Naive thymus-derived CD4-positive, alpha-beta T cell (primary cell): ENCODE measurements around the gene PSENEN. TPM values are rescaled to one million over a fixed set of nuclear protein-coding genes. Genes with fewer than 3 reads are reported as not detected.

ENCODE experiments used
- ATAC-seq: fragments of 150-1000 bp; cut with Tn5 transposase; 2 replicates; pipeline ENCODE4 v1.10.0; 2021; ENCODE audit warnings: mild to moderate bottlenecking, moderate library complexity
- CTCF ChIA-PET: fragments of 350-600 bp; sonication (Branson Sonifier 250); formaldehyde crosslinking; loops from one replicate; lab custom pipeline; 2021; ENCODE audit warnings: antibody characterized with exemption; lab: Charles Lee
- POLR2A ChIA-PET: fragments of 350-600 bp; sonication (Branson Sonifier 250); formaldehyde crosslinking; loops from one replicate; lab custom pipeline; 2021; ENCODE audit warnings: antibody characterized with exemption, inconsistent platforms; lab: Charles Lee
- DNase-seq, 9 donors: peaks; one replicate each; pipeline versions ENCODE4 v3.0.0 to v3.0.0-alpha.2; 2020 to 2022; ENCODE audit warnings: mixed read lengths in 1 of 9
- H3K27ac ChIP-seq: one replicate; pipeline ENCODE4 v1.7.0; 2013; ENCODE audit warnings: mild to moderate bottlenecking, low read depth, low read length, moderate library complexity
- H3K27me3 ChIP-seq, 2 donors: one replicate each; pipeline ENCODE4 v1.7.0; 2013; ENCODE audit warnings: low read length in 2 of 2, mild to moderate bottlenecking in 2 of 2, moderate library complexity in 2 of 2; ENCODE audit not compliant: control insufficient read depth in 2 of 2, insufficient read depth in 2 of 2
- H3K36me3 ChIP-seq, 3 experiments: 1 replicate in 2 of 3; 2 replicates in 1 of 3; pipeline ENCODE4 v1.7.0; 2013; ENCODE audit warnings: low read length in 3 of 3, mild to moderate bottlenecking in 3 of 3, moderate library complexity in 1 of 3; ENCODE audit not compliant: insufficient read depth in 3 of 3, control insufficient read depth in 2 of 3
- H3K4me1 ChIP-seq, 2 donors: one replicate each; pipeline ENCODE4 v1.7.0; 2013; ENCODE audit warnings: low read length in 2 of 2, mild to moderate bottlenecking in 2 of 2, moderate library complexity in 1 of 2; ENCODE audit not compliant: control insufficient read depth in 2 of 2, insufficient read depth in 2 of 2
- H3K4me3 ChIP-seq: 2 replicates; pipeline ENCODE4 v1.7.0; 2013; ENCODE audit warnings: mild to moderate bottlenecking, low read length
- H3K9me3 ChIP-seq, 3 experiments: 1 replicate in 2 of 3; 2 replicates in 1 of 3; pipeline ENCODE4 v1.7.0; 2013; ENCODE audit warnings: low read length in 3 of 3; ENCODE audit not compliant: control insufficient read depth in 2 of 3
- H3K27ac Mint-ChIP-seq, 9 donors: one replicate each; pipeline ENCODE4 v1.8.0; 2020 to 2022; ENCODE audit warnings: mixed read lengths in 9 of 9, mild to moderate bottlenecking in 8 of 9, moderate library complexity in 5 of 9, inconsistent platforms in 2 of 9
- H3K27me3 Mint-ChIP-seq, 5 donors: one replicate each; pipeline ENCODE4 v1.8.0; 2021 to 2022; ENCODE audit warnings: mixed read lengths in 5 of 5, mild to moderate bottlenecking in 1 of 5
- H3K36me3 Mint-ChIP-seq, 5 donors: one replicate each; pipeline ENCODE4 v1.8.0; 2020 to 2022; ENCODE audit warnings: mixed read lengths in 5 of 5, mild to moderate bottlenecking in 3 of 5, inconsistent platforms in 1 of 5
- H3K4me1 Mint-ChIP-seq, 7 donors: one replicate each; pipeline ENCODE4 v1.8.0; 2020 to 2022; ENCODE audit warnings: mixed read lengths in 7 of 7, mild to moderate bottlenecking in 3 of 7, inconsistent platforms in 1 of 7
- H3K4me3 Mint-ChIP-seq, 10 donors: one replicate each; pipeline ENCODE4 v1.8.0; 2020 to 2022; ENCODE audit warnings: mild to moderate bottlenecking in 10 of 10, mixed read lengths in 10 of 10, moderate library complexity in 6 of 10, inconsistent platforms in 2 of 10
- H3K9me3 Mint-ChIP-seq, 11 donors: one replicate each; pipeline ENCODE4 v1.8.0; 2020 to 2022; ENCODE audit warnings: mixed read lengths in 11 of 11, mild to moderate bottlenecking in 4 of 11, inconsistent platforms in 1 of 11, moderate library complexity in 1 of 11
- intact Hi-C, 2 donors: fragments of 100-400 bp; cut with micrococcal nuclease; formaldehyde crosslinking; loops; one replicate each; pipeline ENCODE4 v1.15.1; 2023
- polyA plus RNA-seq, 2 donors: library from polyadenylated mRNA; unstranded; fragments of 300-500 nt; fragmentation: Illumina TruSeq; gene quantifications; one replicate each; pipeline ENCODE4 v1.2.3, GENCODE V29; 2021
- total RNA-seq, 6 experiments: library from RNA in 5 of 6; stranded (reverse) in 5 of 6; gene quantifications; 1 replicate in 5 of 6; 2 replicates in 1 of 6; pipeline ENCODE4 v1.2.3 and lab custom pipeline; 2021 to 2026

The PSENEN gene
- total and polyA plus RNA-seq, 7 experiments from 2014 or later: 20.4 to 79.1 (median 33.9) TPM

GRCh38 chr19:35717665-35718344 is 27.6 kb upstream of the PSENEN start, which contains the start of gene KMT2B:
TSS of gene KMT2B (plus strand) at chr19:35718003. CDS start at chr19:35718019, 16 bp downstream.
- no peaks in the 10 kb centered on the region for H3K9me3 Mint-ChIP-seq
- ATAC-seq (peak; percentile 66), DNase-seq (peak in 2 of 9 donors; percentile 90 to 95)
- peaks cover 0 to 18% (median 4%) of the 10 kb centered on the region in 5 donors for H3K36me3 Mint-ChIP-seq
- H3K27me3 Mint-ChIP-seq: no peaks in the 10 kb centered on the region
- CTCF ChIA-PET: interaction anchor here (1.0 kb wide), 1 partner anchor 16 kb away, joined by 3 read pairs; no protein-coding TSS in a partner anchor
- POLR2A ChIA-PET: interaction anchor here (0.5 to 2.1 kb wide), 11 partner anchors 15 to 400 kb away, joined by 3 to 20 read pairs (median 5); partner anchors contain the start of genes COX6B1, IGFLR1, LIN37 and PSENEN
- Histone ChIP-seq H3K9me3 (no peaks in the 10 kb centered on the region), H3K4me3 (peak within 1 kb of the TSS; percentile 84), H3K4me1 (peaks cover 33 to 46% of the 10 kb centered on the region in 2 donors), H3K27me3 (no peaks in the 10 kb centered on the region), H3K27ac (peak within 1 kb of the TSS; percentile 80), H3K36me3 (peaks cover 5 to 30% (median 6%) of the 10 kb centered on the region in 3 experiments)
- peak within 1 kb of the TSS; percentile 89 to 99 (median 96) for H3K4me3 Mint-ChIP-seq
- intact Hi-C loops: loop anchor here (1.0 to 5.0 kb wide), 23 partner anchors 16 to 397 kb away; partner anchors contain the start of genes COX6B1 (in 2 of the 2), PROSER3 (in 2 of the 2), PSENEN (in 2 of the 2) and THAP8 (in 2 of the 2)
- peaks cover 39 to 67% (median 52%) of the 10 kb centered on the region in 7 donors for H3K4me1 Mint-ChIP-seq
- peak within 1 kb of the TSS; percentile 78 to 98 (median 92) for H3K27ac Mint-ChIP-seq

DNA sequence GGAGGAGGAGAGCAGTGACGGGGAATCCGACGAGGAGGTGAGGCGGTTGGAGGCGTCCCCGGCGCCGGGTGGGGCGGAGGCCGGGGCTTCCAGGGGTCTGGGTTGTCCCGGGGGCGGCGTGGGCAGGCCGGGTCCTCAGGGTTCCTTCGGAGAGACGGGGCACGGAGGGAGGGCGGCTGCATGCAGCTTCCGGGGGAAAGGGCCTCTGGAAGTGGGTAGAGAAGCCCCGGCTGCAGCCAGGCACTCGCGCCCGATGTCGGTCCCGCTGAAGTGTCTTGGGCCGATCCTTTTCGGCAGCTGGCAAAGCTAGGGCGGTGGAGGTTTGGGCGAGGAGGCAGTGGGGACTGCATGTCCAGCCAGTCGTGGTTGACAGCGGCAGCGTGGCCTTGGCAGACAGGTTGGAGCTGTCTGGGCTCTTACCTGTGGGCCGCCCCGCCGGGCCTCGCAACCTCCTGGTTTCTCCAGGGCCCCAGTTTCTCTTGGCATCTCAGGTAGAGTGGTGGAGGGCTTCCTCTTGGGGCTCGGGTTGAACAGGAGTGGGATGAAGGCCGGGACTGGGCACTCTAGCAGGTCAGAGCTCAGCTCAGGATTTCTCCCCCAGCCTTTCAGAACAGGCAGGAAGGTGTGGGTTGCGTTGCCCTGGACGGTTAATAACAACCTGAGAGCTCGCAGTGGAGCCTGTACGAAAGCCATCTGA is 27.0 kb upstream of the PSENEN start:
- Mint-ChIP-seq H3K27ac (peak overlapping the region; percentile 71 to 93 (median 83)), H3K27me3 (no peaks in the 10 kb centered on the region), H3K4me3 (peak overlapping the region; percentile 86 to 94 (median 89)), H3K4me1 (peaks cover 32 to 60% (median 47%) of the 10 kb centered on the region in 7 donors), H3K36me3 (peaks cover 0 to 20% (median 4%) of the 10 kb centered on the region in 5 donors), H3K9me3 (no peaks in the 10 kb centered on the region)
- DNase-seq: peak; percentile 26 to 70 (median 43)
- H3K4me1 ChIP-seq: peaks cover 26 to 39% of the 10 kb centered on the region in 2 donors
- peak overlapping the region; percentile 76 for H3K27ac ChIP-seq
- ChIA-PET POLR2A (interaction anchor here (1.2 to 2.1 kb wide), 8 partner anchors 14 to 70 kb away, joined by 3 to 20 read pairs (median 8); partner anchors contain the start of genes COX6B1, IGFLR1, LIN37 and PSENEN), CTCF (interaction anchor here (0.9 to 1.5 kb wide), 4 partner anchors 11 to 24 kb away, joined by 3 read pairs; no protein-coding TSS in a partner anchor)
- peak overlapping the region; percentile 69 for H3K4me3 ChIP-seq
- H3K27me3 ChIP-seq: no peaks in the 10 kb centered on the region
- ATAC-seq: no peak
- H3K36me3 ChIP-seq: peaks cover 11 to 37% (median 13%) of the 10 kb centered on the region in 3 experiments
- H3K9me3 ChIP-seq: no peaks in the 10 kb centered on the region
- intact Hi-C loops: loop anchor here (5.0 kb wide), 2 partner anchors 91 to 294 kb away; partner anchors contain the start of genes ALKBH6 (in 1 of the 2) and RBM42 (in 1 of the 2)

- Histone ChIP-seq H3K27ac (no peak overlapping the region), H3K27me3 (no peaks in the 10 kb centered on the region), H3K9me3 (no peaks in the 10 kb centered on the region), H3K36me3 (peaks cover 20 to 47% (median 22%) of the 10 kb centered on the region in 3 experiments), H3K4me3 (no peak overlapping the region), H3K4me1 (peaks cover 21 to 28% of the 10 kb centered on the region in 2 donors)
- Mint-ChIP-seq H3K27ac (peak overlapping the region in 8 of 9 donors; percentile 71 to 92 (median 80)), H3K4me1 (peaks cover 26 to 52% (median 36%) of the 10 kb centered on the region in 7 donors), H3K4me3 (peak overlapping the region; percentile 86 to 94 (median 89)), H3K27me3 (no peaks in the 10 kb centered on the region), H3K36me3 (peaks cover 0 to 27% (median 4%) of the 10 kb centered on the region in 5 donors), H3K9me3 (no peaks in the 10 kb centered on the region)
- ATAC-seq (no peak), DNase-seq (no peak)
- CTCF ChIA-PET: interaction anchor here (0.6 to 1.5 kb wide), 4 partner anchors 10 to 235 kb away, joined by 3 to 5 read pairs (median 3); no protein-coding TSS in a partner anchor
- POLR2A ChIA-PET: interaction anchor here (1.0 to 2.1 kb wide), 5 partner anchors 17 to 71 kb away, joined by 4 to 14 read pairs (median 9); partner anchors contain the start of genes COX6B1, IGFLR1 and LIN37
- intact Hi-C loops: loop anchor here (5.0 kb wide), 2 partner anchors 92 to 293 kb away; partner anchors contain the start of genes ALKBH6 (in 1 of the 2) and RBM42 (in 1 of the 2)
These were observed 25.9 kb upstream of the PSENEN start for GRCh38 chr19:35719402-35720162.

DNA sequence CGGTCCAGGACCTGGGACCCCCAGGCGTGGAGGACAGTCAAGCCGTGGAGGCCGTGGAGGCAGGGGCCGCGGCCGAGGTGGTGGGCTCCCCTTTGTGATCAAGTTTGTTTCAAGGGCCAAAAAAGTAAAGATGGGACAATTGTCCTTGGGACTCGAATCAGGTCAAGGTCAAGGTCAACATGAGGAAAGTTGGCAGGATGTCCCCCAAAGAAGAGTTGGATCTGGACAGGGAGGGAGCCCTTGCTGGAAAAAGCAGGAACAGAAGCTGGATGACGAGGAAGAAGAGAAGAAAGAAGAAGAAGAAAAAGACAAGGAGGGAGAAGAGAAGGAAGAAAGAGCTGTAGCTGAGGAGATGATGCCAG is 25.3 kb upstream of the PSENEN start:
- intact Hi-C loops: no loop called here
- H3K27ac Mint-ChIP-seq: peak overlapping the region in 1 of 9 donors; percentile 11
- peaks cover 25 to 53% (median 25%) of the 10 kb centered on the region in 3 experiments for H3K36me3 ChIP-seq
- H3K9me3 ChIP-seq: no peaks in the 10 kb centered on the region
- peaks cover 21 to 27% of the 10 kb centered on the region in 2 donors for H3K4me1 ChIP-seq
- H3K4me3 Mint-ChIP-seq: peak overlapping the region in 7 of 10 donors; percentile 5 to 86 (median 34)
- peaks cover 0 to 28% (median 4%) of the 10 kb centered on the region in 5 donors for H3K36me3 Mint-ChIP-seq
- no peaks in the 10 kb centered on the region for H3K27me3 Mint-ChIP-seq
- DNase-seq (no peak), ATAC-seq (no peak)
- ChIA-PET CTCF (no interaction called here), POLR2A (interaction anchor here (1.0 kb wide), 1 partner anchor 18 kb away, joined by 4 read pairs; no protein-coding TSS in a partner anchor)
- no peaks in the 10 kb centered on the region for H3K9me3 Mint-ChIP-seq
- H3K4me3 ChIP-seq: no peak overlapping the region
- no peaks in the 10 kb centered on the region for H3K27me3 ChIP-seq
- peaks cover 21 to 48% (median 30%) of the 10 kb centered on the region in 7 donors for H3K4me1 Mint-ChIP-seq
- no peak overlapping the region for H3K27ac ChIP-seq

DNA sequence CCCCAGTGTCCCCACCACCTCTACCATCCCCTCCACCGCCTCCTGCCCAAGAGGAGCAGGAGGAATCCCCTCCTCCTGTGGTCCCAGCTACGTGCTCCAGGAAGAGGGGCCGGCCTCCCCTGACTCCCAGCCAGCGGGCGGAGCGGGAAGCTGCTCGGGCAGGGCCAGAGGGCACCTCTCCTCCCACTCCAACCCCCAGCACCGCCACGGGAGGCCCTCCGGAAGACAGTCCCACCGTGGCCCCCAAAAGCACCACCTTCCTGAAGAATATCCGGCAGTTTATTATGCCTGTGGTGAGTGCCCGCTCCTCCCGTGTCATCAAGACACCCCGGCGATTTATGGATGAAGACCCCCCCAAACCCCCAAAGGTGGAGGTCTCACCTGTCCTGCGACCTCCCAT is 24.8 kb upstream of the PSENEN start:
- H3K4me3 Mint-ChIP-seq: peak overlapping the region in 2 of 10 donors; percentile 9 to 53
- Histone ChIP-seq H3K4me1 (peaks cover 16 to 22% of the 10 kb centered on the region in 2 donors), H3K27me3 (no peaks in the 10 kb centered on the region), H3K9me3 (no peaks in the 10 kb centered on the region), H3K27ac (no peak overlapping the region), H3K4me3 (no peak overlapping the region), H3K36me3 (peaks cover 30 to 58% (median 30%) of the 10 kb centered on the region in 3 experiments)
- H3K27me3 Mint-ChIP-seq: no peaks in the 10 kb centered on the region
- DNase-seq (no peak), ATAC-seq (no peak)
- H3K36me3 Mint-ChIP-seq: peaks cover 0 to 29% (median 4%) of the 10 kb centered on the region in 5 donors
- no peaks in the 10 kb centered on the region for H3K9me3 Mint-ChIP-seq
- no peak overlapping the region for H3K27ac Mint-ChIP-seq
- intact Hi-C loops: no loop called here
- H3K4me1 Mint-ChIP-seq: peaks cover 21 to 47% (median 29%) of the 10 kb centered on the region in 7 donors
- ChIA-PET CTCF (no interaction called here), POLR2A (interaction anchor here (1.0 kb wide), 2 partner anchors 18 to 24 kb away, joined by 4 read pairs; no protein-coding TSS in a partner anchor)
